GM21717 (cell line): ENCODE results near the gene MIAT.

Experiments used
- ATAC-seq: cut with Tn5 transposase; IDR thresholded peaks from one replicate; pipeline ENCODE4 v1.9.1; 2021; ENCODE audit warnings: mild to moderate bottlenecking, moderate library complexity; ENCODE audit not compliant: unreplicated experiment

The MIAT gene

DNA sequence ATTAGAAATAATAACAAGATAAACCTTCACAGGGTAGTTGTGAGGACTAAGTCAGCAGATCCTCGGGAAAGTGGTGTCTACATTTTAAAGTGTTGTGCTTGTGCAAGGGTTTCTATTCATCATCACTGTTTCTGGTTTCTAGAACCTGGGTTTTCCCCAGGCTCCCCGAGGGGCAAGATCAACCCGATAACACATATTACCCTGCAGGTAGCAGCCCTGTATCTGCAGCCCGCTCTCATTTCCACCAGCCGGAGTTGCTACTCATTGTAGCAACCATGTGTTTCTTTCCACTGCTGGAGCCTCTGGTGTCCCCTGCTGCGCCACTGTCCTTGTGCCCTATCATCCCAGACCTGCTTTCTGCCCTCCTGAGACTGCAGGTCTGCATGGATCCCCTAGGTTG lies 67.0 kb downstream of the MIAT start:
- no peak for ATAC-seq

DNA sequence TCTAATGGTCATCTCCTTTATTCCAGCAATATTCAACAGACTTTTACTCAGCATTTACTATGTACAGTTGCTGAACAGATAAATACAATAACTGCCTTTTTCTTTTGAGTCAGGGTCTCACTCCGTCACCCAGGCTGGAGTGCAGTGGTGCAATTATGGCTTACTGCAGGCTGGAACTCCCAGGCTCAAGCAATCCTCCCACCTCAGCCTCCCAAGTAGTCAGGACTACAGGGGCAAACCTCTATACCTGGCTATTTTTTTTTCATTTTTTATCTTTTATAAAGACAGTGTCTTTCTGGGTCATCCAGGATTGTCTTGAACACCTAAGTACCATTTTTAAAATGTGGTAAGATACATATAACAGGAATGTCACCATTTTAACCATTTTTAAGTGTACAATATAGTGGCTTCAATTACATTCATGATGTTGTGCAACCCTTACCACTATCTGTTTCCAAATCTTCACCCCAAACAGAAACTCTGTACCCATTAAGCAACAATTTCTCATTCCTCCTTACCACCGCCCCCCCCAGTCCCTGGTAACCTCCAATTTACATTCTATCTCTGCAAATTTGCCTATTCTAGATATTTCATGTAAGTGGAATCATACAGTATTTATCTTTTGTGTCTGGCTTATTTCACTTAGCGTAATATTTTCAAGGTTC lies 67.8 kb downstream of the MIAT start:
- no peak for ATAC-seq
